ENCODE results near the gene SPATA2. TPM values are rescaled to one million over a fixed set of nuclear protein-coding genes. Genes with fewer than 3 reads are reported as not detected.
A peak's percentile ranks its signal among the peaks of the same experiment; 100 is the strongest.

Gene SPATA2
- total and polyA plus RNA-seq, 2 of the 13 experiments (the other 11 are each of a cell fraction or from before 2014, with no cell fraction given) = 3.2 to 8.7 TPM

DNA sequence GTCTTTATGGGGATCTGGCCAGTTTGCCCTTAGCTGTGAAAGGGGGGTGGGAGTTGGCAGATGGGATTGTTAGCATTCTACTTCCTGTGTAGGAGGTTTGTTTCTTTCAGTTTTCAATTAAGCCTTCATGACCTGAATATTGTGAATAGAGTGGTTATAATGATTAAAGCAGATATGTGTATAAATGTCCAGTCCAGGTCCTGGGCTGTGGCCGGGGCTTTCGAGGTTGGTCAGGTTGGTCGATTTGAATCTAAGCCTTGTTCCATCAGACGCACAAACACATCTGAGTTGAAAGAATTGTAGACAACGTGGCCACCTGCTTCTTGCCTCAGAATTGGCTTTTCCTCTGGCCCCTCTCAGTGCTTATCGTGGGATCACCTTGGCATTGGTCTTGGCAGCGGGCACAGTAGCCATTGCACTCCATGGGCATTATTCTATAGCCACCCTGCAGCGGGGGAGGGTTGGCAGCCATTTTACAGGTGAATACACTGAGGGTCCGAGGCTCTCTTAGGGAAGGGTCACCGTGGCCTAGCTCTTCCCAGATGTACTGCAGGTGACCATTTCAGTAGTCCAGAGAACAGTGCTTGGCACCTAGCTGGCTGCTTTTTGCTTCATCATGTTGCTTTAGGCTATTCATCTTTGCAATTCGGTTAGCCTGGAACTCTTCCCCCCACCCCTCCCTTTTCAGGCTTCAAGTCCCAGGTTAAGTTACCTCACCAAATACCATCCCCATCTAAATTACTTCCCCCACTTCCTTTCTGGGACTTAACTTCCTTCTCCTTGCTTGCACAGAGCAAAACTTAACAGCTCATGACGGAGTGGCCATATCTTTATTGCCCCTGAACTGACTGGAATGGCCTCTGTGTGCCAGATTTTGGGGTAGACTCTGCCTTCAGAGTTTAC, 21.9 kb upstream of the SPATA2 start (continued):
- no peak for TF ChIP-seq SMYD3 (CRISPR knock-in tag; IDR thresholded peaks at IDR 0.05)
- TF ChIP-seq NCOA5 (CRISPR knock-in tag; IDR thresholded peaks at IDR 0.05) = 0 out of 2 replicates have a peak, but pooled peaks have one; percentile 32
- 0 out of 2 replicates have a peak, but pooled peaks have one; percentile 46 for TF ChIP-seq ZNF225 (CRISPR knock-in tag; IDR thresholded peaks at IDR 0.05)
- TF ChIP-seq, protein P1, sequence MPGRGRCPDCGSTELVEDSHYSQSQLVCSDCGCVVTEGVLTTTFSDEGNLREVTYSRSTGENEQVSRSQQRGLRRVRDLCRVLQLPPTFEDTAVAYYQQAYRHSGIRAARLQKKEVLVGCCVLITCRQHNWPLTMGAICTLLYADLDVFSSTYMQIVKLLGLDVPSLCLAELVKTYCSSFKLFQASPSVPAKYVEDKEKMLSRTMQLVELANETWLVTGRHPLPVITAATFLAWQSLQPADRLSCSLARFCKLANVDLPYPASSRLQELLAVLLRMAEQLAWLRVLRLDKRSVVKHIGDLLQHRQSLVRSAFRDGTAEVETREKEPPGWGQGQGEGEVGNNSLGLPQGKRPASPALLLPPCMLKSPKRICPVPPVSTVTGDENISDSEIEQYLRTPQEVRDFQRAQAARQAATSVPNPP (CRISPR knock-in tag; IDR thresholded peaks at IDR 0.05) = no peak
- TF ChIP-seq ZNF747 (CRISPR knock-in tag; IDR thresholded peaks at IDR 0.05; ENCODE audit: borderline replicate concordance) = peak; percentile 74; the same call in 1 of the 2 replicates
- TF ChIP-seq, protein P2, sequence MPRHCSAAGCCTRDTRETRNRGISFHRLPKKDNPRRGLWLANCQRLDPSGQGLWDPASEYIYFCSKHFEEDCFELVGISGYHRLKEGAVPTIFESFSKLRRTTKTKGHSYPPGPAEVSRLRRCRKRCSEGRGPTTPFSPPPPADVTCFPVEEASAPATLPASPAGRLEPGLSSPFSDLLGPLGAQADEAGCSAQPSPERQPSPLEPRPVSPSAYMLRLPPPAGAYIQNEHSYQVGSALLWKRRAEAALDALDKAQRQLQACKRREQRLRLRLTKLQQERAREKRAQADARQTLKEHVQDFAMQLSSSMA (CRISPR knock-in tag; IDR thresholded peaks at IDR 0.05) = no peak
- no peak for TF ChIP-seq GLI4 (CRISPR knock-in tag; IDR thresholded peaks at IDR 0.05; ENCODE audit: borderline replicate concordance)
- 0 out of 2 replicates have a peak, but pooled peaks have one; percentile 34 for TF ChIP-seq ZNF143 (CRISPR knock-in tag; IDR thresholded peaks at IDR 0.05)
- 0 out of 2 replicates have a peak, but pooled peaks have one; percentile 57 for TF ChIP-seq ZFP37 (CRISPR knock-in tag; IDR thresholded peaks at IDR 0.05; ENCODE audit: borderline replicate concordance)
- TF ChIP-seq, protein P3, sequence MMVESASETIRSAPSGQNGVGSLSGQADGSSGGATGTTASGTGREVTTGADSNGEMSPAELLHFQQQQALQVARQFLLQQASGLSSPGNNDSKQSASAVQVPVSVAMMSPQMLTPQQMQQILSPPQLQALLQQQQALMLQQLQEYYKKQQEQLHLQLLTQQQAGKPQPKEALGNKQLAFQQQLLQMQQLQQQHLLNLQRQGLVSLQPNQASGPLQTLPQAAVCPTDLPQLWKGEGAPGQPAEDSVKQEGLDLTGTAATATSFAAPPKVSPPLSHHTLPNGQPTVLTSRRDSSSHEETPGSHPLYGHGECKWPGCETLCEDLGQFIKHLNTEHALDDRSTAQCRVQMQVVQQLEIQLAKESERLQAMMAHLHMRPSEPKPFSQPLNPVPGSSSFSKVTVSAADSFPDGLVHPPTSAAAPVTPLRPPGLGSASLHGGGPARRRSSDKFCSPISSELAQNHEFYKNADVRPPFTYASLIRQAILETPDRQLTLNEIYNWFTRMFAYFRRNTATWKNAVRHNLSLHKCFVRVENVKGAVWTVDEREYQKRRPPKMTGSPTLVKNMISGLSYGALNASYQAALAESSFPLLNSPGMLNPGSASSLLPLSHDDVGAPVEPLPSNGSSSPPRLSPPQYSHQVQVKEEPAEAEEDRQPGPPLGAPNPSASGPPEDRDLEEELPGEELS (CRISPR knock-in tag; IDR thresholded peaks at IDR 0.05) = peak; percentile 41; the same call in 1 of the 2 replicates
- no peak for TF ChIP-seq KDM5B (CRISPR knock-in tag; IDR thresholded peaks at IDR 0.05; ENCODE audit: borderline replicate concordance)
- no peak for TF ChIP-seq MEIS1 (CRISPR knock-in tag; IDR thresholded peaks at IDR 0.05; ENCODE audit: borderline replicate concordance)
- no peak for TF ChIP-seq IKZF4 (CRISPR knock-in tag; IDR thresholded peaks at IDR 0.05; ENCODE audit: borderline replicate concordance, low read depth, not compliant biosample characterization)
- TF ChIP-seq ZSCAN20 (CRISPR knock-in tag; IDR thresholded peaks at IDR 0.05; ENCODE audit: borderline replicate concordance) = no peak
- TF ChIP-seq ARNTL (CRISPR knock-in tag; IDR thresholded peaks at IDR 0.05) = no peak
- 0 out of 2 replicates have a peak, but pooled peaks have one; percentile 57 for TF ChIP-seq CBX5 (CRISPR knock-in tag; IDR thresholded peaks at IDR 0.05; ENCODE audit: borderline replicate concordance)
- no peak for TF ChIP-seq ZNF720 (CRISPR knock-in tag; IDR thresholded peaks at IDR 0.05)
- TF ChIP-seq, protein P4, sequence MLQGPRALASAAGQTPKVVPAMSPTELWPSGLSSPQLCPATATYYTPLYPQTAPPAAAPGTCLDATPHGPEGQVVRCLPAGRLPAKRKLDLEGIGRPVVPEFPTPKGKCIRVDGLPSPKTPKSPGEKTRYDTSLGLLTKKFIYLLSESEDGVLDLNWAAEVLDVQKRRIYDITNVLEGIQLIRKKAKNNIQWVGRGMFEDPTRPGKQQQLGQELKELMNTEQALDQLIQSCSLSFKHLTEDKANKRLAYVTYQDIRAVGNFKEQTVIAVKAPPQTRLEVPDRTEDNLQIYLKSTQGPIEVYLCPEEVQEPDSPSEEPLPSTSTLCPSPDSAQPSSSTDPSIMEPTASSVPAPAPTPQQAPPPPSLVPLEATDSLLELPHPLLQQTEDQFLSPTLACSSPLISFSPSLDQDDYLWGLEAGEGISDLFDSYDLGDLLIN (CRISPR knock-in tag; IDR thresholded peaks at IDR 0.05; ENCODE audit: borderline replicate concordance) = 0 out of 2 replicates have a peak, but pooled peaks have one; percentile 43
- no peak for TF ChIP-seq ZNF607 (CRISPR knock-in tag; IDR thresholded peaks at IDR 0.05; ENCODE audit: borderline replicate concordance)
- TF ChIP-seq ZNF781 (CRISPR knock-in tag; IDR thresholded peaks at IDR 0.05; ENCODE audit: borderline replicate concordance, not compliant biosample characterization) = no peak
- no peak for TF ChIP-seq NFATC3 (CRISPR knock-in tag; IDR thresholded peaks at IDR 0.05)
- no peak for TF ChIP-seq MAZ (IDR thresholded peaks at IDR 0.05; ENCODE audit: borderline replicate concordance, low read depth, low read length)
- TF ChIP-seq MAZ (CRISPR knock-in tag; IDR thresholded peaks at IDR 0.05; ENCODE audit: low read depth) = peak; percentile 59; the same call in 1 of the 2 replicates

Measured in HepG2 (cell line).